Gastrocnemius medialis (tissue), 4 donors: Measurements from ENCODE around the gene ERCC2. TPM values are rescaled to one million over a fixed set of nuclear protein-coding genes. Genes with fewer than 3 reads are reported as not detected.
A peak's percentile ranks its signal among the peaks of the same experiment; 100 is the strongest.

ENCODE experiments used
- ATAC-seq, 2 donors: fragments of 150-250 bp; one replicate each; pipeline ENCODE4 v1.9.1; 2016
- DNase-seq, 2 donors: peaks; one replicate each; pipeline ENCODE4 v3.0.0-alpha.2; 2019
- H3K27ac ChIP-seq, 4 donors: fragments of 200-600 bp; sonication (generic); 1 replicate in 1 of 4; 2 replicates in 3 of 4; pipeline ENCODE4 v1.5.1; 2016 to 2018; ENCODE audit warnings: mild to moderate bottlenecking in 2 of 4, moderate library complexity in 1 of 4
- H3K27me3 ChIP-seq, 3 donors: fragments of 200-600 bp; sonication (generic) in 2 of 3; 1 replicate in 1 of 3; 2 replicates in 2 of 3; pipeline versions ENCODE4 v1.5.1 to v1.6.0; 2016 to 2019; ENCODE audit warnings: mild to moderate bottlenecking in 1 of 3, moderate library complexity in 1 of 3
- H3K36me3 ChIP-seq, 2 donors: fragments of 200-600 bp; sonication (generic) in 1 of 2; one replicate each; pipeline ENCODE4 v1.5.1; 2017 to 2018
- H3K4me1 ChIP-seq, 2 donors: fragments of 200-600 bp; sonication (generic) in 1 of 2; one replicate each; pipeline ENCODE4 v1.5.1; 2016 to 2017; ENCODE audit warnings: mild to moderate bottlenecking in 2 of 2
- H3K4me3 ChIP-seq, 4 donors: fragments of 200-600 bp; sonication (generic) in 3 of 4; 1 replicate in 1 of 4; 2 replicates in 3 of 4; pipeline ENCODE4 v1.5.1; 2016 to 2019; ENCODE audit warnings: mild to moderate bottlenecking in 2 of 4
- H3K9me3 ChIP-seq, 3 donors: fragments of 200-600 bp; sonication (generic) in 2 of 3; 1 replicate in 1 of 3; 2 replicates in 2 of 3; pipeline ENCODE4 v1.5.1; 2016 to 2019
- POLR2A ChIP-seq, 2 donors: fragments of 450-650 bp; IDR thresholded peaks; one replicate each; pipeline ENCODE4 v1.6.1; 2017; ENCODE audit warnings: antibody characterized with exemption in 2 of 2, mild to moderate bottlenecking in 2 of 2, moderate library complexity in 2 of 2
- in situ Hi-C, 4 donors: fragments of 200-750 bp; cut with MboI; loops; one replicate each; pipeline versions ENCODE4 v1.15.0 to v1.8.0; 2017; ENCODE audit warnings: low sequenced_read_pairs in 4 of 4
- intact Hi-C: fragments of 100-400 bp; cut with DNase I; formaldehyde crosslinking; loops from one replicate; pipeline ENCODE4 v1.15.1; 2023; ENCODE audit warnings: low total_unique reads
- total RNA-seq, 4 donors: library from RNA; depleted of rRNA; stranded (reverse); fragments of >200 nt; gene quantifications; one replicate each; pipeline versions ENCODE4 v1.1.0 to v1.2.3, GENCODE V29; 2016
- TF ChIP-seq, protein P1 (sequence below), 5 experiments: fragments of 450-650 bp in 3 of 5; fragments of 200-600 bp in 2 of 5; sonication (generic) in 2 of 5; IDR thresholded peaks in 4 of 5; conservative IDR thresholded peaks in 1 of 5; 1 replicate in 4 of 5; 2 replicates in 1 of 5; pipeline ENCODE4 v1.5.1; 2016 to 2019; ENCODE audit warnings: antibody characterized with exemption in 5 of 5, mild to moderate bottlenecking in 3 of 5, moderate library complexity in 3 of 5

ERCC2 gene
- total RNA-seq, 4 donors from 2014 or later, result 4.8 to 8.9 (median 7.2) TPM

DNA sequence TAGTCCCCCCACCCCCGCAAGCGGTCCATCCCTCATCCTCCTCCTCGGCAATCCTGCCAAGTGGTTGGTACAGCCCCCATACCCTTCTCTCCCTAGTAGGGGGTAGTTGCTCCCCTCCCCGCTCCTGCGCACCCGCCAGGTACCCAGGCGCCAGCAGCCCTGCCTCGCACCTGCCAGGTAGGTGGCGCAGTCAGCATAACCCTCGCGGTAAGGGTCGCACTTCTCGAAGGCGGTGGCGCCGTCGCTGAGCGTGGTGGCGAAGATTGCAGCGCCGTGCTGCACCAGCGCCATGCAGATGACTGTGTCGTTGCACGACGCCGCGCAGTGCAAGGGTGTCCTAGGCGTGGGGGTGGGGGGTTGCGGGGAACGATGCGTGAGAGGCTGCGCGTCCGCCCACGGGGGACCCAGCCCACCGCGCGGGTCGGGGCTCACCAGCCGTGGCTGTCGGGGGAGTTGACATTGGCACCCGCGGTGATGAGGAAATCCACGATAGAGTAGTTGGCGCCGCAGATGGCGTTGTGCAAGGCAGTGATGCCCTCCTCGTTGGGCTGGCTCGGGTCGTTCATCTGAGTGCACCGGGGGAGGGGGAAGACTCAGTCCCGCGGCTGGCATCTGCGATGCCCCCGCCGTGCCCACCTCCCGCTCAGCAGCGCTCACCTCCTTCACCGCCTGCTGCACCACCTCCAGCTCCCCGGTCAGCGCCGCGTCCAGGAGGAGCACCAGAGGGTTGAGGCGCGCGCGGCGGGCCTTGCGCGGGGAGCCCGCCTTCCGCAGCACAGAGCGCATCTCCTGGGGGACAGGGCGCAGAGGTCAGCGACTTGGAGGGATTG is 15.2 kb upstream of the ERCC2 start:
- no peak for DNase-seq
- Histone ChIP-seq H3K27me3 (peaks cover 29 to 33% (median 30%) of the 10 kb centered on the region in 3 donors), H3K9me3 (no peaks in the 10 kb centered on the region), H3K4me1 (no peaks in the 10 kb centered on the region), H3K27ac (no peak overlapping the region), H3K4me3 (no peak overlapping the region), H3K36me3 (no peaks in the 10 kb centered on the region)
- ATAC-seq, result no peak
- TF ChIP-seq, protein P1, sequence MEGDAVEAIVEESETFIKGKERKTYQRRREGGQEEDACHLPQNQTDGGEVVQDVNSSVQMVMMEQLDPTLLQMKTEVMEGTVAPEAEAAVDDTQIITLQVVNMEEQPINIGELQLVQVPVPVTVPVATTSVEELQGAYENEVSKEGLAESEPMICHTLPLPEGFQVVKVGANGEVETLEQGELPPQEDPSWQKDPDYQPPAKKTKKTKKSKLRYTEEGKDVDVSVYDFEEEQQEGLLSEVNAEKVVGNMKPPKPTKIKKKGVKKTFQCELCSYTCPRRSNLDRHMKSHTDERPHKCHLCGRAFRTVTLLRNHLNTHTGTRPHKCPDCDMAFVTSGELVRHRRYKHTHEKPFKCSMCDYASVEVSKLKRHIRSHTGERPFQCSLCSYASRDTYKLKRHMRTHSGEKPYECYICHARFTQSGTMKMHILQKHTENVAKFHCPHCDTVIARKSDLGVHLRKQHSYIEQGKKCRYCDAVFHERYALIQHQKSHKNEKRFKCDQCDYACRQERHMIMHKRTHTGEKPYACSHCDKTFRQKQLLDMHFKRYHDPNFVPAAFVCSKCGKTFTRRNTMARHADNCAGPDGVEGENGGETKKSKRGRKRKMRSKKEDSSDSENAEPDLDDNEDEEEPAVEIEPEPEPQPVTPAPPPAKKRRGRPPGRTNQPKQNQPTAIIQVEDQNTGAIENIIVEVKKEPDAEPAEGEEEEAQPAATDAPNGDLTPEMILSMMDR (IDR thresholded peaks at IDR 0.05 in 4 of 5, conservative IDR thresholded peaks at IDR 0.05 in 1 of 5), result no peak
- no peak for TF ChIP-seq POLR2A (IDR thresholded peaks at IDR 0.05)
- intact Hi-C loops (no loop called here), in situ Hi-C loops (no loop called here)

DNA sequence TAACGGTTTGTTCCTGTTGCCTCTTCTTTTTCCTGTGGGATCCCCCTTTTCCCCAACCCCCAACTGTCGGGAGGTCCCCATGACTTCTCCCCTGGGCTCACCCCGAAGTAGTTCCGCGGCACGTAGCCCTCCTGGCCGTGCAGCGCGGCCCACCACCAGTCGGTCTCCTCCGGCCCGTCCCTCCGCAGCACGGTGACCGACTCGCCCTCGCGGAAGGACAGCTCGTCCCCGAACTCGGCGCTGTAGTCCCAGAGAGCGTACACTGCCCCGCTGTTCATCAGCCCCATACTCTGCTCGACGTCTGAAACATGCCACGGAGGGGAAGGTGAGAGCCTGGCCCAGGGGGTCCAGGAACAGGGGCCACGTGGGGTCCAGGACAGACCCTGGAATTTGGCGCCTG is 12.1 kb upstream of the ERCC2 start:
- Histone ChIP-seq H3K27ac (no peak overlapping the region), H3K4me3 (no peak overlapping the region), H3K36me3 (no peaks in the 10 kb centered on the region), H3K4me1 (no peaks in the 10 kb centered on the region), H3K9me3 (no peaks in the 10 kb centered on the region), H3K27me3 (peaks cover 28 to 29% (median 29%) of the 10 kb centered on the region in 3 donors)
- no peak for ATAC-seq
- in situ Hi-C loops (no loop called here), intact Hi-C loops (no loop called here)
- TF ChIP-seq POLR2A (IDR thresholded peaks at IDR 0.05), result no peak
- TF ChIP-seq, protein P1 (IDR thresholded peaks at IDR 0.05 in 4 of 5, conservative IDR thresholded peaks at IDR 0.05 in 1 of 5), result no peak
- DNase-seq, result no peak

DNA sequence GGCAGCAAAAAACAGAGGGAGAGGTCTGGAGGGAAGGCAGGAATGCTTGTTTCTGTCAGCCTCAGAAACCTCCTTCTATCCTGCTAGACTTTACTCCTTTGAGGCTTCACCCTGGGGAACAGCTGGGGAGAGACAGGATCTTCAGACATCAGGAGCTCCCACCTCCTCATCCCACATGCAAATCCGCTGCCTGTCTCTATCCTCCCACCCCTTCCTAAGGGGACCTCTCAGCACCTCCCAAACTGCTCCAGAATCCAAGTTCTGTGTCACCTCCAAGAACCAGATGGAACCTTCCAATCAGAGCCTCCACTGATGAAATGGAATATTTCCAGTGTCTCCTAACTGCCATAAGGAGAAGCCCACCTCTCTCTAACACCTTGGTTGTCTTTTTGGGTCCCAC is 9.7 kb upstream of the ERCC2 start:
- Histone ChIP-seq H3K4me3 (no peak overlapping the region), H3K9me3 (no peaks in the 10 kb centered on the region), H3K36me3 (no peaks in the 10 kb centered on the region), H3K27ac (no peak overlapping the region), H3K27me3 (peaks cover 6 to 7% (median 7%) of the 10 kb centered on the region in 3 donors), H3K4me1 (no peaks in the 10 kb centered on the region)
- ATAC-seq (no peak), DNase-seq (no peak)
- in situ Hi-C loops, result no loop called here
- intact Hi-C loops, result no loop called here
- no peak for TF ChIP-seq POLR2A (IDR thresholded peaks at IDR 0.05)

DNA sequence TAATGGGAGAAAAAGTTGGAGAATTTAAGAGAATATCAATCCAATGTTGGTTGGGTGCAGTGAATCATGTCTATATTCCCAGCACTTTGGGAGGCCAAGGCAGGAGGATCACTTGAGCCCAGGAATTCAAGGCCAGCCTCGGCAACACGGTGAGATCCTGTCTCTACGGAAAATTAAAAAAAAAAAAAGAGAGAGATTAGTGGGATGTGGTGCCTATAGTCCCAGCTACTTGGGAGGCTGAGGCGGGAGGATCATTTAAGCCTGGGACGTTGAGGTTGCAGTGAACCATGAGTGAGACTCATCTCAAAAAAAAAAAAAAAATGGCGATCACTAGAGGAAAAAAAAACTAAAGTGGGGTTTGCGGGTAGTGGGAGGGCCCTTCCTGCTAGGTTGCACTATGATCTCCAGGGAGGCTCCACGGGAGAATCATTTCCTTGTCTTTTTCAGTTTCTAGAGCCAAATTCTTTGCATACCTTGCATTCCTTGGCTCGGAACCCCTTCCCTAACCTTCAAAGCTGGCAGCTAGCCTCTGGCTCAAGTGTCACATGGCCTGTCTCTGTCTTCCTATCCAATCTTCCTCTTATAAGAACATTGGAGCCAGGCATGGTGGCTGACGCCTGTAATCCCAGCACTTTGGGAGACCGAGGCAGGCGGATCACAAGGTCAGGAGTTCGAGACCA is 5.8 kb upstream of the ERCC2 start:
- ATAC-seq (peak; percentile 36 to 70), DNase-seq (peak in 1 of 2 donors; percentile 46)
- H3K36me3 ChIP-seq, result no peaks in the 10 kb centered on the region
- intact Hi-C loops (no loop called here), in situ Hi-C loops (no loop called here)
- TF ChIP-seq, protein P1 (IDR thresholded peaks at IDR 0.05 in 4 of 5, conservative IDR thresholded peaks at IDR 0.05 in 1 of 5), result no peak
- no peak for TF ChIP-seq POLR2A (IDR thresholded peaks at IDR 0.05)
- H3K27ac ChIP-seq, result peak overlapping the region in 1 of 4 donors; percentile 58
- no peaks in the 10 kb centered on the region for H3K9me3 ChIP-seq
- no peaks in the 10 kb centered on the region for H3K4me1 ChIP-seq
- no peaks in the 10 kb centered on the region for H3K27me3 ChIP-seq
- H3K4me3 ChIP-seq, result no peak overlapping the region

DNA sequence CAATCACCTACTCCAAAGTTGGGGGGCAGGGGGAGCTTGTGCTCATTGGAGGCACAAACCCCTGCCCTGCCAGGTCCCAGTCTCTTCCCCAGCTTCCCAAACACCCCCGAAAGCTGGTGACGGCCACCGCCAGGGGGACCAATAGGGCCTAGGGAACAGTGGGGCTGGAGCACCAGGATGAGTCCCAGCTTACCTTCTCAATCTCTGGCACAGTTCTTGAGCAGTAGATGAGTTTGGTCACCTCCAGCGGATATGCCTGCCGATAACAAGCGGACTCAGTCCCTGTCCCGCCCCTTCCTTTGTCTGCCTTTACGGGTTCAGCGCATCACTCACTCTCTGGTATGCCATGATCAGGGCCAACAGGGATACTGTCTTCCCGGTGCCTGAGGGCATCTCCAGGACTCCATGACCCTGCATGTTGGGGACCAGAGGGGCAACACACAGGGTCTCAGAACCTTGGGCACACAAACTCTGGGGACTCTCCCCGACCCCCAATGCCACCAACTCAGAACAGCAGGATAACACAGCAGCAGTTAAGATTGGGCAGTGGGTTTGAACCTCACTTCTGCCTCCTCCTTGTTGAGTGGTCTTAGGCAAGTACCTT is 1.5 kb downstream of the ERCC2 start:
- in situ Hi-C loops, result no loop called here
- TF ChIP-seq, protein P1 (IDR thresholded peaks at IDR 0.05 in 4 of 5, conservative IDR thresholded peaks at IDR 0.05 in 1 of 5), result no peak
- TF ChIP-seq POLR2A (IDR thresholded peaks at IDR 0.05), result no peak

More for the DNA sequence above, 1.5 kb downstream of the ERCC2 start:
- Histone ChIP-seq H3K27me3 (no peaks in the 10 kb centered on the region), H3K4me3 (no peak overlapping the region), H3K9me3 (no peaks in the 10 kb centered on the region), H3K36me3 (peaks cover 0 to 10% of the 10 kb centered on the region in 2 donors), H3K27ac (no peak overlapping the region), H3K4me1 (peaks cover 0 to 15% of the 10 kb centered on the region in 2 donors)
- DNase-seq, result no peak
- no peak for ATAC-seq
- intact Hi-C loops, result no loop called here
